Peyer's patch (tissue), 4 donors: Measurements from ENCODE around the gene FOXC1.

Source experiments
- POLR2A ChIP-seq, 2 donors: fragments of 450-650 bp; IDR thresholded peaks; one replicate each; pipeline ENCODE4 v1.5.1; 2017; ENCODE audit warnings: antibody characterized with exemption in 2 of 2, mild to moderate bottlenecking in 2 of 2, moderate library complexity in 2 of 2
- TF ChIP-seq, protein P1 (sequence below), 6 experiments: fragments of 450-650 bp in 4 of 6; fragments of 200-600 bp in 2 of 6; sonication (generic) in 1 of 6; IDR thresholded peaks; one replicate each; pipeline ENCODE4 v1.5.1; 2017 to 2019; ENCODE audit warnings: antibody characterized with exemption in 6 of 6, mild to moderate bottlenecking in 3 of 6, moderate library complexity in 1 of 6

DNA sequence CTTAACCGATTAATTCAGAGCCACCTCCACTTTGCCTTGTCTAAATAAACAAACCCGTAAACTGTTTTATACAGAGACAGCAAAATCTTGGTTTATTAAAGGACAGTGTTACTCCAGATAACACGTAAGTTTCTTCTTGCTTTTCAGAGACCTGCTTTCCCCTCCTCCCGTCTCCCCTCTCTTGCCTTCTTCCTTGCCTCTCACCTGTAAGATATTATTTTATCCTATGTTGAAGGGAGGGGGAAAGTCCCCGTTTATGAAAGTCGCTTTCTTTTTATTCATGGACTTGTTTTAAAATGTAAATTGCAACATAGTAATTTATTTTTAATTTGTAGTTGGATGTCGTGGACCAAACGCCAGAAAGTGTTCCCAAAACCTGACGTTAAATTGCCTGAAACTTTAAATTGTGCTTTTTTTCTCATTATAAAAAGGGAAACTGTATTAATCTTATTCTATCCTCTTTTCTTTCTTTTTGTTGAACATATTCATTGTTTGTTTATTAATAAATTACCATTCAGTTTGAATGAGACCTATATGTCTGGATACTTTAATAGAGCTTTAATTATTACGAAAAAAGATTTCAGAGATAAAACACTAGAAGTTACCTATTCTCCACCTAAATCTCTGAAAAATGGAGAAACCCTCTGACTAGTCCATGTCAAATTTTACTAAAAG lies 2.7 kb downstream of the FOXC1 start:
- TF ChIP-seq, protein P1, sequence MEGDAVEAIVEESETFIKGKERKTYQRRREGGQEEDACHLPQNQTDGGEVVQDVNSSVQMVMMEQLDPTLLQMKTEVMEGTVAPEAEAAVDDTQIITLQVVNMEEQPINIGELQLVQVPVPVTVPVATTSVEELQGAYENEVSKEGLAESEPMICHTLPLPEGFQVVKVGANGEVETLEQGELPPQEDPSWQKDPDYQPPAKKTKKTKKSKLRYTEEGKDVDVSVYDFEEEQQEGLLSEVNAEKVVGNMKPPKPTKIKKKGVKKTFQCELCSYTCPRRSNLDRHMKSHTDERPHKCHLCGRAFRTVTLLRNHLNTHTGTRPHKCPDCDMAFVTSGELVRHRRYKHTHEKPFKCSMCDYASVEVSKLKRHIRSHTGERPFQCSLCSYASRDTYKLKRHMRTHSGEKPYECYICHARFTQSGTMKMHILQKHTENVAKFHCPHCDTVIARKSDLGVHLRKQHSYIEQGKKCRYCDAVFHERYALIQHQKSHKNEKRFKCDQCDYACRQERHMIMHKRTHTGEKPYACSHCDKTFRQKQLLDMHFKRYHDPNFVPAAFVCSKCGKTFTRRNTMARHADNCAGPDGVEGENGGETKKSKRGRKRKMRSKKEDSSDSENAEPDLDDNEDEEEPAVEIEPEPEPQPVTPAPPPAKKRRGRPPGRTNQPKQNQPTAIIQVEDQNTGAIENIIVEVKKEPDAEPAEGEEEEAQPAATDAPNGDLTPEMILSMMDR (IDR thresholded peaks at IDR 0.05), result no peak
- TF ChIP-seq POLR2A (IDR thresholded peaks at IDR 0.05), result no peak
